Measurements from ENCODE around the gene CA6.
A peak's percentile ranks its signal among the peaks of the same experiment; 100 is the strongest.
"Not testable (repeated sequence)": the region's sequence is repeated elsewhere in the genome, so short reads cannot be mapped to it uniquely, and the experiment has no call there.

The CA6 gene

GRCh38 chr1:8913457-8913856 lies 32.2 kb upstream of the CA6 start:
- no peak for DNase-seq (ENCODE audit: low read depth, low spot score)
- H3K9ac ChIP-seq (ENCODE audit: insufficient read length, low read depth) = no peak overlapping the region
- no peaks in the 10 kb centered on the region for H3K4me1 ChIP-seq (ENCODE audit: insufficient read depth, insufficient read length)
- TF ChIP-seq ZNF274 (IDR thresholded peaks at IDR 0.05; ENCODE audit: low read depth, low read length) (no peak), SUZ12 (IDR thresholded peaks at IDR 0.05; ENCODE audit: extremely low read depth, insufficient read depth, insufficient read length) (no peak), YY1 (IDR thresholded peaks at IDR 0.05; ENCODE audit: insufficient read depth, insufficient read length) (no peak)
- no peak overlapping the region for H3K4me3 ChIP-seq (ENCODE audit: insufficient read length, low read depth)
- H3K27me3 ChIP-seq (ENCODE audit: insufficient read depth, insufficient read length) = no peaks in the 10 kb centered on the region
- no peaks in the 10 kb centered on the region; the same call in 1 of the 2 replicates for H3K9me3 ChIP-seq (ENCODE audit: insufficient read depth, low read length)
- no peaks in the 10 kb centered on the region for H3K36me3 ChIP-seq (ENCODE audit: insufficient read depth, insufficient read length, low read length)

- no peak overlapping the region for H3K4me3 ChIP-seq (ENCODE audit: insufficient read length, low read depth)
- DNase-seq (ENCODE audit: low read depth, low spot score) = no peak
- no peaks in the 10 kb centered on the region for H3K4me1 ChIP-seq (ENCODE audit: insufficient read depth, insufficient read length)
- no peak for TF ChIP-seq SUZ12 (IDR thresholded peaks at IDR 0.05; ENCODE audit: extremely low read depth, insufficient read depth, insufficient read length)
- TF ChIP-seq YY1 (IDR thresholded peaks at IDR 0.05; ENCODE audit: insufficient read depth, insufficient read length) = no peak
- no peak for TF ChIP-seq ZNF274 (IDR thresholded peaks at IDR 0.05; ENCODE audit: low read depth, low read length)
- no peaks in the 10 kb centered on the region; the same call in 1 of the 2 replicates for H3K9me3 ChIP-seq (ENCODE audit: insufficient read depth, low read length)
- no peaks in the 10 kb centered on the region for H3K36me3 ChIP-seq (ENCODE audit: insufficient read depth, insufficient read length, low read length)
- no peak overlapping the region for H3K9ac ChIP-seq (ENCODE audit: insufficient read length, low read depth)
- no peaks in the 10 kb centered on the region for H3K27me3 ChIP-seq (ENCODE audit: insufficient read depth, insufficient read length)
Measured at GRCh38 chr1:8914466-8914865, 31.2 kb upstream of the CA6 start.

GRCh38 chr1:8915446-8915845 lies 30.2 kb upstream of the CA6 start:
- no peak overlapping the region for H3K9ac ChIP-seq (ENCODE audit: insufficient read length, low read depth)
- TF ChIP-seq ZNF274 (IDR thresholded peaks at IDR 0.05; ENCODE audit: low read depth, low read length) = no peak
- no peak for TF ChIP-seq YY1 (IDR thresholded peaks at IDR 0.05; ENCODE audit: insufficient read depth, insufficient read length)
- no peak for TF ChIP-seq SUZ12 (IDR thresholded peaks at IDR 0.05; ENCODE audit: extremely low read depth, insufficient read depth, insufficient read length)
- no peaks in the 10 kb centered on the region for H3K36me3 ChIP-seq (ENCODE audit: insufficient read depth, insufficient read length, low read length)
- H3K4me1 ChIP-seq (ENCODE audit: insufficient read depth, insufficient read length) = no peaks in the 10 kb centered on the region
- H3K4me3 ChIP-seq (ENCODE audit: insufficient read length, low read depth) = no peak overlapping the region
- no peaks in the 10 kb centered on the region; the same call in 1 of the 2 replicates for H3K9me3 ChIP-seq (ENCODE audit: insufficient read depth, low read length)
- DNase-seq (ENCODE audit: low read depth, low spot score) = peak; percentile 30
- H3K27me3 ChIP-seq (ENCODE audit: insufficient read depth, insufficient read length) = no peaks in the 10 kb centered on the region

GRCh38 chr1:8917536-8917935 lies 28.1 kb upstream of the CA6 start:
- not testable (repeated sequence) for H3K36me3 ChIP-seq (ENCODE audit: insufficient read depth, insufficient read length, low read length); DNase-seq (ENCODE audit: low read depth, low spot score); H3K4me3 ChIP-seq (ENCODE audit: insufficient read length, low read depth); H3K4me1 ChIP-seq (ENCODE audit: insufficient read depth, insufficient read length); H3K9ac ChIP-seq (ENCODE audit: insufficient read length, low read depth); H3K27me3 ChIP-seq (ENCODE audit: insufficient read depth, insufficient read length); H3K9me3 ChIP-seq (ENCODE audit: insufficient read depth, low read length)

DNA sequence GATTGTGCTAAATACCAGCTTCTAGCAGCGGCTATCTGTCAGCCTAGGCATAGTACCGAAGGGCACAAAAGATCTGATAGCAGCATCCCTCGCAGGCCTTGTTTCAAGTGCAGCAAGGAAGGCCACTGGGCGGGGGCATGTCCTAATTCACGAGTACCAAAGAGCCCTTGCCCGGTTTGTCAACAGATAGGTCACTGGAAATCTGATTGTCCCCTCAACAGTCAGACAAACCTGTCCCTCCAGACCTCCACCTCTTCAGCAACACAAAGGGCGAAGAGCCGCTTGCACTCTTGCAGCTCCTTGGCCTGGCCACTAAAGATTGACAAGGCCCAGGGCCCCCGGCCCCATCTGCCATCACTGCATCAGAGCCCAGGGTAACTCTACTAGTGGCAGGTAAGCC lies 22.7 kb upstream of the CA6 start:
- no peak for DNase-seq (ENCODE audit: low read depth, low spot score)
- H3K9ac ChIP-seq (ENCODE audit: insufficient read length, low read depth) = no peak overlapping the region
- no peaks in the 10 kb centered on the region for H3K36me3 ChIP-seq (ENCODE audit: insufficient read depth, insufficient read length, low read length)
- no peaks in the 10 kb centered on the region for H3K27me3 ChIP-seq (ENCODE audit: insufficient read depth, insufficient read length)
- H3K9me3 ChIP-seq (ENCODE audit: insufficient read depth, low read length) = peaks cover 16% of the 10 kb centered on the region; the same call in 1 of the 2 replicates
- no peaks in the 10 kb centered on the region for H3K4me1 ChIP-seq (ENCODE audit: insufficient read depth, insufficient read length)
- H3K4me3 ChIP-seq (ENCODE audit: insufficient read length, low read depth) = no peak overlapping the region
- TF ChIP-seq ZNF274 (IDR thresholded peaks at IDR 0.05; ENCODE audit: low read depth, low read length) (no peak), SUZ12 (IDR thresholded peaks at IDR 0.05; ENCODE audit: extremely low read depth, insufficient read depth, insufficient read length) (no peak), YY1 (IDR thresholded peaks at IDR 0.05; ENCODE audit: insufficient read depth, insufficient read length) (no peak)

DNA sequence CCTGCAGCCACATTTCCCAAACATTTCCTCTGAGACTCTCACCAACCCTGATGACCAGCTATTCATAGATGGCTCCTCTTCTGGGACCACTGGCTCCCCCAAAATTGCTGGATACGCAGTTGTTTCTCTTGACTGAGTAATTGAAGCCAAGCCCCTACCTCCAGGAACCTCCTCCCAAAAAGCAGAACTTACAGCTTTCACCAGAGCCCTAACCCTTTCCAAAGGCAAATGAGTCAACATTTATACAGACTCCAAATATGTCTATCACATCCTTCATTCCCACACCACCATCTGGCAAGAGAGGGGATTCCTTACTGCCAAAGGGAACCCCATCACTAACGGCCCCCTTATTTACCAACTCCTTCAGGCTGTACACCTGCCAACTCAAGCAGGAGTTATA lies 20.3 kb upstream of the CA6 start:
- H3K4me3 ChIP-seq (ENCODE audit: insufficient read length, low read depth) = no peak overlapping the region
- TF ChIP-seq YY1 (IDR thresholded peaks at IDR 0.05; ENCODE audit: insufficient read depth, insufficient read length) (no peak), SUZ12 (IDR thresholded peaks at IDR 0.05; ENCODE audit: extremely low read depth, insufficient read depth, insufficient read length) (no peak), ZNF274 (IDR thresholded peaks at IDR 0.05; ENCODE audit: low read depth, low read length) (no peak)
- no peak overlapping the region for H3K9ac ChIP-seq (ENCODE audit: insufficient read length, low read depth)
- no peaks in the 10 kb centered on the region for H3K4me1 ChIP-seq (ENCODE audit: insufficient read depth, insufficient read length)
- no peaks in the 10 kb centered on the region for H3K36me3 ChIP-seq (ENCODE audit: insufficient read depth, insufficient read length, low read length)
- H3K9me3 ChIP-seq (ENCODE audit: insufficient read depth, low read length) = peaks cover 16% of the 10 kb centered on the region; the same call in 1 of the 2 replicates
- no peaks in the 10 kb centered on the region for H3K27me3 ChIP-seq (ENCODE audit: insufficient read depth, insufficient read length)
- DNase-seq (ENCODE audit: low read depth, low spot score) = no peak

DNA sequence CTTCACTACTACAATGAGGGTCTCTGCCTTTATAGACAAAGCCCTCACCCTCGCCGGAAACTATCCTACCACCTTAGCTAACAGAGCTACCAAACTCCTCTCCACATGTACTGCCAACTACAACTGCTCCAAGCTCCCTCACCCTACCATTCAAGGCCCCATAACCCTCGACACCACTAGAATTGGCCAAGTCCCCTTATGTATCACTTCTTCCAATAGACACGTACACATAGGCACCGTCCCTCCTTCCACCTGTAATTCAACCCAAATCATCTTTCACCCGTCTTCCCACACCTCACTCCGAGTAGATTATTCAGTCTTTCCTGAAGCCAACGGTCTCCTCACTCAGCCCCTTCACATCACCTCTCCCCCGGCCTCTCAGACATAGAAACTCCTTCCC lies 19.7 kb upstream of the CA6 start:
- TF ChIP-seq SUZ12 (IDR thresholded peaks at IDR 0.05; ENCODE audit: extremely low read depth, insufficient read depth, insufficient read length) (no peak), ZNF274 (IDR thresholded peaks at IDR 0.05; ENCODE audit: low read depth, low read length) (no peak), YY1 (IDR thresholded peaks at IDR 0.05; ENCODE audit: insufficient read depth, insufficient read length) (no peak)
- Histone ChIP-seq H3K4me3 (ENCODE audit: insufficient read length, low read depth) (no peak overlapping the region), H3K9ac (ENCODE audit: insufficient read length, low read depth) (no peak overlapping the region), H3K4me1 (ENCODE audit: insufficient read depth, insufficient read length) (no peaks in the 10 kb centered on the region), H3K27me3 (ENCODE audit: insufficient read depth, insufficient read length) (no peaks in the 10 kb centered on the region), H3K9me3 (ENCODE audit: insufficient read depth, low read length) (peaks cover 16% of the 10 kb centered on the region; the same call in 1 of the 2 replicates), H3K36me3 (ENCODE audit: insufficient read depth, insufficient read length, low read length) (no peaks in the 10 kb centered on the region)
- no peak for DNase-seq (ENCODE audit: low read depth, low spot score)
